Lung microvascular endothelial cell (primary cell): ENCODE measurements around the gene ZNF407. TPM values are rescaled to one million over a fixed set of nuclear protein-coding genes. Genes with fewer than 3 reads are reported as not detected.
"Not testable (repeated sequence)": the region's sequence is repeated elsewhere in the genome, so short reads cannot be mapped to it uniquely, and the experiment has no call there.

Experiments
- DNase-seq, 2 donors: peaks; one replicate each; pipeline versions ENCODE4 v3.0.0 to v3.0.0-alpha.2; 2010; ENCODE audit warnings: low read depth in 2 of 2
- total RNA-seq: library from RNA; depleted of rRNA; stranded (reverse); fragments of >200 nt; gene quantifications from 2 replicates; pipeline ENCODE4 v1.2.1, GENCODE V29; 2014

ZNF407 gene
- total RNA-seq, 1 donor from 2014 or later, result 15.1 TPM

GRCh38 chr18:75087119-75088020 lies 489.7 kb downstream of the ZNF407 start:
- DNase-seq, result no peak

DNA sequence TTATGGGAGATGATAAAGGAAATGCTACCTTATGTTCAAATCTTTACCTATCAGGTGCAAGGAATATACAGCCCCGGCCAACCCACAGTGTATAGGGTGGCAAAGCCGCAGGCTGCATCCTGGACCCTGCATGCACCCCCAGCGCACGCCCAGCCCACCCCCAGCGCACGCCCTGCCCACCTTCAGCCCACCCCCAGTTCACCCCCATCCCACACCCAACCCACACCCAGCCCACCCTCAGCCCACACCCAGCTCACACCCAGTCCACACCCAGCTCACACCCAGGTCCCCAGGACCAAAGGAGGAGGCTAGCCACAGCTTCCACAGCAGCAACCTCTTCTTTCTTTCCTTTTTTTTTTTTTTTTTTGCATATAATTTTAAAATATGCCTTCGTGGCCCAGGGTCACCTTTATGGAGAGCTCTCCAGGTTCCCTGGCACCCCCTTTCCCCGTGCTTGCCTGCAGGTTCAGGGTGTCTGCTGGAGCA lies 490.4 kb downstream of the ZNF407 start:
- no peak for DNase-seq

- no peak for DNase-seq
These were observed 491.0 kb downstream of the ZNF407 start for GRCh38 chr18:75088622-75089211.

GRCh38 chr18:75089748-75090327 lies 492.2 kb downstream of the ZNF407 start:
- DNase-seq, result no peak

DNA sequence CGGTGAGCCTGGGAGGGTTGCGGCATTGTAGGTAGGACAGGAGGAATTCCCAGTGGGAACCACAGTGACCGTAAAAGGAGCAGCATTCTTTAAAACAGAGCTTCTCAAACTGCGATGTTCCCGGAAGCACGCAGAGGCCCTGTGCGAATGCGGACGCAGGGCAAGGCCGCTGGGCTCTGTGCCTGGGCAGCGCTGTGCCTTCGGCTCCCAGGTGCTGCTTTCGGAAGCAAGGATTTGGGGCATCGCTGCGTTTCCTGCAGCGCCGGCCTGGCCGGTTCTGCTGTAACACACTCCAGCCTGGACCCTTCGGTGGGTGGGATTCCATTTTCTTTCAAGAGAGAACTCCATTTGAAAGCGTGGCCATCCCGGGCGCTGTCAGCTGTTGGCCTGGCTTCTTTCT lies 492.7 kb downstream of the ZNF407 start:
- no peak for DNase-seq

DNA sequence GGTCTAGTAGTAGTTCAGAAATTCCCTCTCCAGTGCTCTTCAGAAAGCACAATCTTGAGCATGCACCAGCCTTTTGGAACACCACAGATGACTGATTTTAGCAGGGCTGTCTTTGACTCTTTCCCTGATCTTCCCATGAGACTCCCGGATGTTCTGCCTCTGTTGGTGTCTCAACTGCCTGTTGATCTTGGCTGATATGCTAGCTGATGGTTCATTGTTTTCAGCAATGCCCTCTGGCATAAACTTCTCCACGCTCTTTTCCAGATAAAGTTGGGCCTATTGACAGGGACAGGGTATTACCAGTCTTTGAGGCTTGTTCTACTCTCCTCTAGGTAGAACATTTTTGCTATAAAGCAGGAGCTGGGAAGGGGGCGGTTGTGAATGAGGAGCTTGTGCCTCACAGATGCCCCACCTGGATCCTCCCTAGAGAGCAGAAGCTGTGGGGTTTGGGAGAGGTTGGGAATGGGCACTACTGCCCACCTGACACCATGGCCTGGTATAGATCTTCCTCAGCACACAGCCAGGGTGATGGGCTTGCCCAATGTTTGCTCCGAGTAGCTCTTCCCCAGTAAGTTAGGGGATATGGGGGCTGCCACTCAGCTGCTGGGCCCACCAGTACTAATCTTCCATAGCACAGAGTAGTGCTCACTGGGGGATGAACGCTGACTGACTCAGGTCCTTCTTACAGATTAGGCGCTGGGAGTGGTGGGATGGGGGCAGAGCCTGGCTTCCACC lies 500.0 kb downstream of the ZNF407 start:
- DNase-seq, result peak in 1 of 2 donors; percentile 80

- DNase-seq, result no peak
These were observed 503.4 kb downstream of the ZNF407 start for GRCh38 chr18:75100832-75101630.

GRCh38 chr18:75101916-75102315 lies 504.2 kb downstream of the ZNF407 start:
- no peak for DNase-seq

GRCh38 chr18:75104029-75104428 lies 506.4 kb downstream of the ZNF407 start:
- DNase-seq, result not testable (repeated sequence)

DNA sequence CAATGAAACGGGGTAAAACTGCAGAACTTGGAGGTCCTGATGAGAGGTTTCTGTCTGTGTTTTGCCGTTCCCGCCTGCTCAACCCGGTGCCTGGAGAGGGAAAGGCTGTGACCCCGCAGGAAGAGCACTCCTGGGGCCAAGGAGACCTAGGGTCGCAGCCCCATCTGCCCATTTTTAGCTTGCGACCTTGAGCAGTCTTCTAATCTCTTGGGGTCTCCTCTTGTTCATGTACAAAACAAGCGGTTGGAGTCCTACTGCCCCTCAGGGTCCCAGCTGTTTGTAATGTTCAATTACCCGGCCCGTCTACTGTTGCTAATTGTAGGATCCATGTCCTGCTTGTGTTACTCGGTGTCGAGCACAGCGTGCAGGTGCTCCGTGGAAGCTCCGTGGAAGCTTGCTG lies 506.8 kb downstream of the ZNF407 start:
- no peak for DNase-seq

- no peak for DNase-seq
These were observed 508.0 kb downstream of the ZNF407 start for GRCh38 chr18:75105551-75106254.

DNA sequence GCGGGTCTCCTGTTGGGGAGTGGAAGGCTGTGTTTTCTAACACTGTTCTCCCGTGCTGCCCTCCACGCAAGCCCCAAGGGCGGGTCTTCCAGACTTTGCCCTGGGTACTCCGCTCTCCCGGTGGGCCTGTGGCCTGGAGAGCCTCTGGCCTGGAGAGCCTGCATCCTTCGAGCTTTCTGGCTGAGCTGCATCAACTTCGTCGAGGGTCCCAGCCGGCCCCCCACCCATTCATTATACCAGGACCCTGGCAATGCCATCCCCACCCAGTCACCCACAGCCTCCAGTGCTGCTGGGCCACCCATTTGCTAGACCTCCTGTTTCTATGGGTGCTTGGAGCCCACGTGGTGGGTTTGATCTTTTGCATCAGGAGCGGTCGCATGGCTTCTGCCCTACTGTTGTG lies 509.1 kb downstream of the ZNF407 start:
- no peak for DNase-seq

DNA sequence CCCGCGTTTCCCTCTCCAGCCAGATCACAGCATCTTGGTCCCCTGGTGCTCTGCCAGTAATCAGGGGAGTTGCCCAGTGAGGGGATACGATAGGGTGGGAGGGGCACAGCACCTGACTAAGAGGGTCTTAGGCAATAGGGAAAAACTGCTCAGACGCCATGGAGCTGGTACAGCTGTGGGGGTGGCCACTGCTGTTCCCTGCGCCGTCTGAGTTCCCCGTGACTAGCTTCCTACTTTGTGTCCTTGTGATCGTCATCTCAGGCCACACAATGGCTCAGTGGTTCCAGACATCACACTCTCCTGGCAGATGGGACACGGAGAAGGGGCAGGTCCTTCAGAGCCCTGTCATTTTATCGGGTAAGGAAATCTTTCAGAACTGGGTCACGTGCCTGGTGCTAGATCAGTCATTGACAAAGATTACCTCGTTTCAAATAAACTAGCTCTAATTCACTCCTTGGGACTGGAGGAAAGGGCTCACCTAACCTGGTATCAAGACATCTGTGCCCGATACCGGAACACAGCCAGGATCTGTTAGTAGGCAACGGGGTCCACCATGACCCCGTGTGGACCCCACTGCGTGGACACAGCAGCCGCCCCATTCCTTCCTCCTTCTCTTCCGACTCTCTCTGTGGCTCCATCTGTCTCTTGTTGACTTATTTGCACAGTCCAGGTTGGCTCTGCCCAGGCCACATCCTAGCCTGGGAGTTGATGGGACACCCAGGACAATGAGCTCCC lies 509.7 kb downstream of the ZNF407 start:
- no peak for DNase-seq

DNA sequence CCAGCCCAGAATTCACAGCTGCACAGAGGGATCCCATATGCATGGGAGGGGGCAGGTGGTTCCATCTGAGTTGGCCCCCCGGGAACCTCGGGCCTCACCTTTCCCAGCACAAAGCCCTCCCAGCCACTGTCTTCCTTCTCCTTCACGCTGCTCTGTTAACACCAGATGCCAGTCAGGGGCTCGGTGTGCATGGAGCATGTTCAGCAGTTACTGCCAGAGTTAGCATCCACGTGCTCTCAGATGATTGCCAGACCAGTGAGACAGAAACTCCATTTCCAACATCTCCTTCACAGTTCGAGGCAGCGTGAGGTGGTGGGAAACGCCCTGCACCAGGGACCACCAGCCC lies 510.2 kb downstream of the ZNF407 start:
- DNase-seq, result no peak

GRCh38 chr18:75108579-75109318 lies 511.1 kb downstream of the ZNF407 start:
- no peak for DNase-seq

DNA sequence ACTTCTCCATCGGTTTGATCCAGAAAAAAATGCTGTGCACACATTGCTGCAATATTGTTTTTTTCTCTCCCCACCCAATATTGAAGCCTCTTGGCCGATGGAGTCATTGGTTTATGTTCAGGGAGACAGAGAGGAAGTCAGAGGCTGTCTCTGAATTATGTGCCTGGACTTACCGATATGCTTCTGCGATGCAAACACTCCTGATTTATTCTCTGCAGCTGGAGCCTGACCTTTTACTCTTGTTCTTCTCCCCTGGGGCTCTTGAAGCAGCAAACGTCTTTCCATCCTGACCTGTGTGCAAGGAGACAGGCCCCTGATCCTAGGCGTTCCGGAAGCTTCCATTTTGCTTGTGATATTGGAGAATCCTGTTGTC lies 511.6 kb downstream of the ZNF407 start:
- DNase-seq, result no peak

DNA sequence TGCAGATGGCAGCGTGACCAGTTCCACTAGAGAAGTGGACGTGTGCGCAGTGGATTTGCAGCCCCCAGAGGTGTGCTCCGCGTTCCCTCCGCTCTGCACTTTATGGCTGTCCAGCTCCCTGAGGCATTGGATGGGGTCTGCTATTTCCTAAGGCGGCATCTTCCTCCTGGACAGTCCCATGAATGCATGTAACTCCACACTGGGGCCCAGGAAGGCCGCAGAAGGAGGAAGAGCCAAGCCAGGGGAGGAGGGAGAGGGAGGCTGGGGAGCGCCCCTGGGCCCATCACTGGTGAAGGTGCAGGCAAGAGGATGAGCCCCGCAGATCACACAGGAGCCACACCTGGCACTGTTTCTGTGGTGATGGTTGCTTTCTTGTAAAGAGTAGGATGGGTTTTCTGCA lies 512.1 kb downstream of the ZNF407 start:
- no peak for DNase-seq

- DNase-seq, result no peak
These were observed 512.6 kb downstream of the ZNF407 start for GRCh38 chr18:75110311-75110710.

- no peak for DNase-seq
These were observed 513.3 kb downstream of the ZNF407 start for GRCh38 chr18:75110846-75111415.
